Left lung (tissue), 14 donors: ENCODE data around the gene NBPF10. TPM values are rescaled to one million over a fixed set of nuclear protein-coding genes. Genes with fewer than 3 reads are reported as not detected.
"Not testable (repeated sequence)": the region's sequence is repeated elsewhere in the genome, so short reads cannot be mapped to it uniquely, and the experiment has no call there.

Source experiments
- ATAC-seq: fragments of 200-7000 bp; cut with Tn5 transposase; one replicate; pipeline ENCODE4 v1.9.1; 2020; ENCODE audit warnings: moderate library complexity
- DNase-seq, 4 donors: peaks; one replicate each; pipeline ENCODE4 v3.0.0-alpha.2; 2013 to 2020
- H3K27ac ChIP-seq, 2 donors: fragments of 200-600 bp; sonication (generic) in 1 of 2; one replicate each; pipeline versions ENCODE4 v1.5.0 to v1.8.0; 2020 to 2021
- H3K27me3 ChIP-seq, 2 donors: fragments of 200-600 bp; sonication (generic) in 1 of 2; one replicate each; pipeline versions ENCODE4 v1.5.0 to v1.8.0; 2020 to 2021
- H3K36me3 ChIP-seq, 2 donors: fragments of 200-600 bp; sonication (generic) in 1 of 2; one replicate each; pipeline versions ENCODE4 v1.5.0 to v1.8.0; 2020 to 2021
- H3K4me1 ChIP-seq, 2 donors: fragments of 200-600 bp; one replicate each; pipeline ENCODE4 v1.8.0; 2021
- H3K4me3 ChIP-seq, 2 donors: fragments of 200-600 bp; sonication (generic) in 1 of 2; one replicate each; pipeline versions ENCODE4 v1.5.0 to v1.8.0; 2020 to 2021; ENCODE audit warnings: mild to moderate bottlenecking in 1 of 2
- H3K9me3 ChIP-seq, 2 donors: fragments of 200-600 bp; sonication (generic) in 1 of 2; one replicate each; pipeline versions ENCODE4 v1.5.0 to v1.8.0; 2020 to 2021
- intact Hi-C, 2 donors: fragments of 100-400 bp; cut with DNase I; formaldehyde crosslinking; loops; one replicate each; pipeline versions ENCODE4 v1.11.2 to v1.14.2; 2022
- long read RNA-seq, 12 donors: library from polyadenylated mRNA in 2 of 12; unstranded in 2 of 12; transcript quantifications; one replicate each; pipeline ENCODE4 v2.0.0 and lab custom pipeline, GENCODE V29; 2019 to 2026
- polyA plus RNA-seq, 6 donors: library from polyadenylated mRNA; unstranded; fragments of 120-200 nt; gene quantifications; one replicate each; pipeline ENCODE4 v1.2.1, GENCODE V29; 2013; ENCODE audit not compliant: insufficient read length in 6 of 6
- total RNA-seq, 2 donors: library from RNA; stranded (reverse); fragmentation: NEBNext Ultra II Directional; extraction: Animal tissue kit (Norgen Biotek cat#: 25700); gene quantifications; one replicate each; pipeline ENCODE4 v1.2.1, GENCODE V29; 2021
- TF ChIP-seq, protein P1 (sequence below), 2 donors: fragments of 200-600 bp; sonication (generic) in 1 of 2; IDR thresholded peaks; one replicate each; pipeline versions ENCODE4 v1.5.0 to v1.8.0; 2021; ENCODE audit warnings: antibody characterized with exemption in 2 of 2
- donor health status: DM: no; HTN: yes; CAD: no.
- donor health status: DM: no; HTN: no; CAD: no.

NBPF10 gene, protein sequence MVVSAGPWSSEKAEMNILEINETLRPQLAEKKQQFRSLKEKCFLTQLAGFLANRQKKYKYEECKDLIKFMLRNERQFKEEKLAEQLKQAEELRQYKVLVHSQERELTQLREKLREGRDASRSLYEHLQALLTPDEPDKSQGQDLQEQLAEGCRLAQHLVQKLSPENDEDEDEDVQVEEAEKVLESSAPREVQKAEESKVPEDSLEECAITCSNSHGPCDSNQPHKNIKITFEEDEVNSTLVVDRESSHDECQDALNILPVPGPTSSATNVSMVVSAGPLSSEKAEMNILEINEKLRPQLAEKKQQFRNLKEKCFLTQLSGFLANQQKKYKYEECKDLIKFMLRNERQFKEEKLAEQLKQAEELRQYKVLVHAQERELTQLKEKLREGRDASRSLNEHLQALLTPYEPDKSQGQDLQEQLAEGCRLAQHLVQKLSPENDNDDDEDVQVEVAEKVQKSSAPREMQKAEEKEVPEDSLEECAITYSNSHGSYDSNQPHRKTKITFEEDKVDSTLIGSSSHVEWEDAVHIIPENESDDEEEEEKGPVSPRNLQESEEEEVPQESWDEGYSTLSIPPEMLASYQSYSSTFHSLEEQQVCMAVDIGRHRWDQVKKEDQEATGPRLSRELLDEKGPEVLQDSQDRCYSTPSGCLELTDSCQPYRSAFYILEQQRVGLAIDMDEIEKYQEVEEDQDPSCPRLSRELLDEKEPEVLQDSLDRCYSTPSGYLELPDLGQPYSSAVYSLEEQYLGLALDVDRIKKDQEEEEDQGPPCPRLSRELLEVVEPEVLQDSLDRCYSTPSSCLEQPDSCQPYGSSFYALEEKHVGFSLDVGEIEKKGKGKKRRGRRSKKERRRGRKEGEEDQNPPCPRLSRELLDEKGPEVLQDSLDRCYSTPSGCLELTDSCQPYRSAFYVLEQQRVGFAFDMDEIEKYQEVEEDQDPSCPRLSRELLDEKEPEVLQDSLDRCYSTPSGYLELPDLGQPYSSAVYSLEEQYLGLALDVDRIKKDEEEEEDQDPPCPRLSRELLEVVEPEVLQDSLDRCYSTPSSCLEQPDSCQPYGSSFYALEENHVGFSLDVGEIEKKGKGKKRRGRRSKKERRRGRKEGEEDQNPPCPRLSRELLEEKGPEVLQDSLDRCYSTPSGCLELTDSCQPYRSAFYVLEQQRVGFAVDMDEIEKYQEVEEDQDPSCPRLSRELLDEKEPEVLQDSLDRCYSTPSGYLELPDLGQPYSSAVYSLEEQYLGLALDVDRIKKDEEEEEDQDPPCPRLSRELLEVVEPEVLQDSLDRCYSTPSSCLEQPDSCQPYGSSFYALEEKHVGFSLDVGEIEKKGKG (N-terminal part only)
- total RNA-seq (1 to 10 TPM; 3.7 to 3.9 TPM), polyA plus RNA-seq (1 to 10 TPM; 1.5 to 2.5 (median 2.2) TPM)
- long read RNA-seq, donor 1 = 0 reads
- long read RNA-seq, donor 2 = 0 reads
- long read RNA-seq, donor 3 = 0 reads
- long read RNA-seq, donor 4, partial matches to known transcripts = 1 of 1 reads
- long read RNA-seq, donor 4, other reads (novel, unspliced or antisense) = 0 of 1 reads
- long read RNA-seq, donor 5 = 0 reads
- long read RNA-seq, donor 6 = 0 reads
- long read RNA-seq, donor 7 = 0 reads
- long read RNA-seq, donor 8 = 0 reads
- long read RNA-seq, donor 9 = 0 reads
- long read RNA-seq, donor 10 = 0 reads
- long read RNA-seq, donor 11 = 0 reads
- long read RNA-seq, donor 12 = 0 reads

DNA sequence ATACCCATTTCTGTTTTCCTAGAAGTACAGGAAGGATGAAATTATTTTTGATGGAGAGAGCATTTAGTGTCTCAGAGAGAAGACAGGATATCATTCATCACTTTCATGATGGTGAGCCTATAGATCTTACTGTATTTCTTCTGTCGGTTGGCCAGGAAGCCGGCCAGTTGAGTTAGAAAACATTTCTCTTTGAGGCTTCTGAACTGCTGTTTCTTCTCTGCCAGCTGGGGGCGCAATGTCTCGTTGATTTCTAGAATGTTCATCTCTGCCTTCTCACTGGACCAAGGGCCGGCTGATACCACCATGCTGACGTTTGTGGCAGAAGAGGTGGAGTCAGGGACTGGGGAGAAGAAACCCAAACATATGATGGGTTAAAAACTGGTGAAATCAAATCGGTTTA lies at the start of gene NBPF10:
TSS of gene NBPF10 (minus strand) at position 340 of the 400 bp plus-strand sequence. CDS start at position 305, 35 bp downstream.
- ATAC-seq, DNase-seq, H3K27me3 ChIP-seq, H3K4me3 ChIP-seq, H3K36me3 ChIP-seq, H3K9me3 ChIP-seq, H3K4me1 ChIP-seq, H3K27ac ChIP-seq, intact Hi-C loops: not testable (repeated sequence)
- TF ChIP-seq, protein P1, sequence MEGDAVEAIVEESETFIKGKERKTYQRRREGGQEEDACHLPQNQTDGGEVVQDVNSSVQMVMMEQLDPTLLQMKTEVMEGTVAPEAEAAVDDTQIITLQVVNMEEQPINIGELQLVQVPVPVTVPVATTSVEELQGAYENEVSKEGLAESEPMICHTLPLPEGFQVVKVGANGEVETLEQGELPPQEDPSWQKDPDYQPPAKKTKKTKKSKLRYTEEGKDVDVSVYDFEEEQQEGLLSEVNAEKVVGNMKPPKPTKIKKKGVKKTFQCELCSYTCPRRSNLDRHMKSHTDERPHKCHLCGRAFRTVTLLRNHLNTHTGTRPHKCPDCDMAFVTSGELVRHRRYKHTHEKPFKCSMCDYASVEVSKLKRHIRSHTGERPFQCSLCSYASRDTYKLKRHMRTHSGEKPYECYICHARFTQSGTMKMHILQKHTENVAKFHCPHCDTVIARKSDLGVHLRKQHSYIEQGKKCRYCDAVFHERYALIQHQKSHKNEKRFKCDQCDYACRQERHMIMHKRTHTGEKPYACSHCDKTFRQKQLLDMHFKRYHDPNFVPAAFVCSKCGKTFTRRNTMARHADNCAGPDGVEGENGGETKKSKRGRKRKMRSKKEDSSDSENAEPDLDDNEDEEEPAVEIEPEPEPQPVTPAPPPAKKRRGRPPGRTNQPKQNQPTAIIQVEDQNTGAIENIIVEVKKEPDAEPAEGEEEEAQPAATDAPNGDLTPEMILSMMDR (IDR thresholded peaks at IDR 0.05) = peak in 1 of 2 donors; percentile 31

DNA sequence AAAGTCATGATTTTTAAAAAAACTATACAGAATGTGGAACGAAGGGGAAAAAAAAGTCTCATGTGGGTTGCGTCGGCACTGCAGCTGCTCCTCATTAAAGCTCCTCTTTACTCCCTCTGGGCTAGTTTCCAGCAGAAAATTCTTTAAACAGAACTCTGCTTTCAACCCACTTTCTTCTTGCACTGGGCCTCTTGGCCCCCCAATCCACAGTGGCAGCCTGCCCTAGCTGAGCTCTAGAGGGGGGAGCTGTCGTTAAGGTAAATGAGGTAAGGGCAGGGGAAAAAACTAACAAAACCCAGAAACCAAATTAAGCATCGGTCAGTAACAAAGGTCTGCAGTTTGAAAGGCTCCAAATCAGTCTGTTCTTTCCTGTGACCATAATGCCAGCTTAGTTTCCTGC lies 29.9 kb upstream of the NBPF10 start:
- ATAC-seq, H3K9me3 ChIP-seq, H3K27me3 ChIP-seq, intact Hi-C loops, H3K27ac ChIP-seq, H3K4me1 ChIP-seq, H3K36me3 ChIP-seq, H3K4me3 ChIP-seq: not testable (repeated sequence)
- peak in 2 of 4 donors; percentile 33 to 45 for DNase-seq

DNA sequence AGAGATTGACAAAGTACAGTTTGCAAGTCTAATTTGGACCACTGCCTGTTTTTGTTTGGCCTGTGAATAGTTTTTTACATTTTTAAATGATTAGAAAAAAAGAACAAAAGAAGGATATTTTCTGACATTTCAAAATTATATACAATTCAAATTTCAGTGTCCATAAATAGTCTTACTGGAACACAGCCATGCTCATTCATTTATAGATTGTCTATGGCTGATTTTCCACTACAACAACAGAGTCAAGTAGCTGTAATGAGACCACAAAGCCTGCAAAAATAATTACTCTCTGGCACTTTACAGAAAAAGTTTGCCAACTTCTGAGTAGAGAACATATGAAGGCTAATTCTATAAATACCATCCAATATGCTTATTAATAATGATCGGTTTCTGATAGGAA lies 23.1 kb upstream of the NBPF10 start:
- ATAC-seq, H3K4me1 ChIP-seq, intact Hi-C loops, H3K27ac ChIP-seq, H3K4me3 ChIP-seq, H3K9me3 ChIP-seq, H3K36me3 ChIP-seq, DNase-seq, H3K27me3 ChIP-seq: not testable (repeated sequence)

DNA sequence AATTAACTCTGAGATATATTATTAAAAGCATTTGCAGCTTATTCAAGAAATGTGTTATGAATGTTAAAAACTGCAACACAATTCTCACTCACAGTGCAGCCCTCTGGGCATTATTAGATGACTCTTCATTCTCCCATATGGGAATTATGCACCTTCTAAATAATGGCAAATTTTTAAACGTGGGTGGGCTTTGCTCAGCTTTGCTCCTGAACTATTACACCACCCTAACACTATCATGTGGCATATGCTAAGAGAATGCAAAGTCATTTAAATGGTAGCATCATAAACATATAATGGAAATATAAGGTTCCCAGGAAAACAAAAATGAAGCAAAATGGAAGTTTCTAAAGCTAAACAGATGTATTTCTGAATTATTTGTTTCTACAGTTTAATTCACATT lies 22.7 kb upstream of the NBPF10 start:
- H3K9me3 ChIP-seq, H3K4me1 ChIP-seq, H3K27me3 ChIP-seq, ATAC-seq, H3K4me3 ChIP-seq, H3K27ac ChIP-seq, intact Hi-C loops, H3K36me3 ChIP-seq, DNase-seq: not testable (repeated sequence)

Other genes starting within 250 kb of the NBPF10 start
- 10 to 100 TPM in 1 of 2 donors, 1 to 10 TPM in 1; 5.8 to 12.5 TPM for gene ITGA10, start 234.8 kb downstream of the NBPF10 start, total RNA-seq
- 1 to 10 TPM; 2.7 to 5.0 (median 3.5) TPM for gene ITGA10, start 234.8 kb downstream of the NBPF10 start, polyA plus RNA-seq
- gene PEX11B, start 226.1 kb downstream of the NBPF10 start, total RNA-seq = 10 to 100 TPM; 31.9 to 32.4 TPM
- 10 to 100 TPM; 43.3 to 53.1 (median 45.3) TPM for gene PEX11B, start 226.1 kb downstream of the NBPF10 start, polyA plus RNA-seq
- gene RBM8A, start 217.3 kb downstream of the NBPF10 start, total RNA-seq = 100 to 1,000 TPM in 1 of 2 donors, 10 to 100 TPM in 1; 90.2 to 118 TPM
- 100 to 1,000 TPM; 168 to 197 (median 187) TPM for gene RBM8A, start 217.3 kb downstream of the NBPF10 start, polyA plus RNA-seq
- gene LIX1L, start 186.8 kb downstream of the NBPF10 start, total RNA-seq = 10 to 100 TPM; 28.9 to 32.0 TPM
- gene LIX1L, start 186.8 kb downstream of the NBPF10 start, polyA plus RNA-seq = 10 to 100 TPM; 36.7 to 45.7 (median 44.1) TPM
- gene ANKRD34A, start 180.2 kb downstream of the NBPF10 start, total RNA-seq = 1 to 10 TPM in 1 of 2 donors, under 1 TPM in 1; 0.82 to 1.2 TPM
- 1 to 10 TPM in 3 of 6 donors, under 1 TPM in 3; 0.73 to 1.3 (median 0.91) TPM for gene ANKRD34A, start 180.2 kb downstream of the NBPF10 start, polyA plus RNA-seq
- gene POLR3GL, start 180.1 kb downstream of the NBPF10 start, total RNA-seq = 10 to 100 TPM; 19.6 to 20.8 TPM
- 10 to 100 TPM; 43.1 to 50.2 (median 44.6) TPM for gene POLR3GL, start 180.1 kb downstream of the NBPF10 start, polyA plus RNA-seq
- gene TXNIP, start 148.2 kb downstream of the NBPF10 start, total RNA-seq = 100 to 1,000 TPM; 380 to 422 TPM
- gene TXNIP, start 148.2 kb downstream of the NBPF10 start, polyA plus RNA-seq = 100 to 1,000 TPM; 280 to 539 (median 353) TPM
- gene HJV, start 123.1 kb downstream of the NBPF10 start, total RNA-seq = not detected
- gene HJV, start 123.1 kb downstream of the NBPF10 start, polyA plus RNA-seq = under 1 TPM in 3 of 6 donors, not detected in 3; 0.07 to 0.27 (median 0.10) TPM
- gene NOTCH2NLA, start 84.2 kb upstream of the NBPF10 start, total RNA-seq = 10 to 100 TPM; 37.9 to 38.4 TPM
- gene NOTCH2NLA, start 84.2 kb upstream of the NBPF10 start, polyA plus RNA-seq = 10 to 100 TPM; 24.2 to 41.3 (median 39.0) TPM